Esophagus muscularis mucosa (tissue), 3 donors: ENCODE measurements around the gene SCN11A.

ENCODE experiments used
- POLR2A ChIP-seq: fragments of 450-650 bp; IDR thresholded peaks from one replicate; pipeline ENCODE4 v1.6.1; 2017; ENCODE audit warnings: antibody characterized with exemption, moderate library complexity, mild to moderate bottlenecking, low read depth
- POLR2AphosphoS5 ChIP-seq, 2 donors: sonication (generic); formaldehyde crosslinking; IDR thresholded peaks; one replicate each; pipeline ENCODE4 v1.6.1; 2017; ENCODE audit warnings: antibody characterized with exemption in 2 of 2
- TF ChIP-seq, protein P1 (sequence below), 3 experiments: fragments of 200-600 bp in 2 of 3; fragments of 450-650 bp in 1 of 3; sonication (generic) in 2 of 3; IDR thresholded peaks; one replicate each; pipeline ENCODE4 v1.5.1; 2017 to 2019; ENCODE audit warnings: antibody characterized with exemption in 3 of 3, mild to moderate bottlenecking in 2 of 3, moderate library complexity in 1 of 3

DNA sequence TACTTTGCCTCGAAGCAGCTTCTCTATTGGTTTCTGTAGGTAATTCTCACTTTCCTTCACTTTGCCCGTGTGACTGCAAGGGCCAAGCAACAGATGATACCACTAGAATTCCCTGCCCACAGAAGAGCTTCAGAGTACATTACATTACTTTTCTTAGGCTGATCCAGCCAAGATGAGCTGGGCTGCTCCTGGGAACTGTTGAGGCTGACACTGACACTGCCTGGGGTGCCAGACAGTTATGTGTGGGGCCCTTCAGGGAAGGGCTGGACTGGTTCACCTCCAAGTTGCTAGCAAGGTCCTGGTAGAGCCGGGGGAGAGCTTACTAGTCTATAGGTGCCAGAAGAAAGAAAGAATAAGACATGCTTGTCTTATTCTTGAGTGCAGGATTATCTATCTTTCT is 36.7 kb upstream of the SCN11A start:
- TF ChIP-seq POLR2AphosphoS5 (IDR thresholded peaks at IDR 0.05) = no peak
- TF ChIP-seq, protein P1, sequence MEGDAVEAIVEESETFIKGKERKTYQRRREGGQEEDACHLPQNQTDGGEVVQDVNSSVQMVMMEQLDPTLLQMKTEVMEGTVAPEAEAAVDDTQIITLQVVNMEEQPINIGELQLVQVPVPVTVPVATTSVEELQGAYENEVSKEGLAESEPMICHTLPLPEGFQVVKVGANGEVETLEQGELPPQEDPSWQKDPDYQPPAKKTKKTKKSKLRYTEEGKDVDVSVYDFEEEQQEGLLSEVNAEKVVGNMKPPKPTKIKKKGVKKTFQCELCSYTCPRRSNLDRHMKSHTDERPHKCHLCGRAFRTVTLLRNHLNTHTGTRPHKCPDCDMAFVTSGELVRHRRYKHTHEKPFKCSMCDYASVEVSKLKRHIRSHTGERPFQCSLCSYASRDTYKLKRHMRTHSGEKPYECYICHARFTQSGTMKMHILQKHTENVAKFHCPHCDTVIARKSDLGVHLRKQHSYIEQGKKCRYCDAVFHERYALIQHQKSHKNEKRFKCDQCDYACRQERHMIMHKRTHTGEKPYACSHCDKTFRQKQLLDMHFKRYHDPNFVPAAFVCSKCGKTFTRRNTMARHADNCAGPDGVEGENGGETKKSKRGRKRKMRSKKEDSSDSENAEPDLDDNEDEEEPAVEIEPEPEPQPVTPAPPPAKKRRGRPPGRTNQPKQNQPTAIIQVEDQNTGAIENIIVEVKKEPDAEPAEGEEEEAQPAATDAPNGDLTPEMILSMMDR (IDR thresholded peaks at IDR 0.05) = no peak
- TF ChIP-seq POLR2A = no peak
